H1 (cell line): ENCODE measurements around the gene DIAPH2. TPM values are rescaled to one million over a fixed set of nuclear protein-coding genes. Genes with fewer than 3 reads are reported as not detected.

Experiments used
- POU5F1 ChIP-seq: IDR thresholded peaks from 2 replicates; pipeline ENCODE4 v1.6.1; 2011; ENCODE audit warnings: low read depth, mild to moderate bottlenecking, low read length, moderate library complexity
- USF2 ChIP-seq: IDR thresholded peaks from 2 replicates; pipeline ENCODE4 v1.6.1; 2011; ENCODE audit warnings: low read length, improper control_type of control experiment
- polyA plus RNA-seq, 7 experiments: library from polyadenylated mRNA; depleted of rRNA in 3 of 7; stranded (reverse) in 5 of 7; unstranded in 2 of 7; fragments of >200 nt in 5 of 7; fragments of 200-250 nt in 2 of 7; gene quantifications; 1 replicate in 5 of 7; 2 replicates in 1 of 7; 4 replicates in 1 of 7; pipeline versions ENCODE4 v1.2.1 to v1.2.3, GENCODE V29; 2011 to 2013; ENCODE audit warnings: missing spikeins in 2 of 7, mixed read lengths in 2 of 7
- total RNA-seq: library from RNA; stranded (reverse); fragmentation: NEBNext Ultra II Directional; extraction: Animal tissue kit (Norgen Biotek cat#: 25700); gene quantifications from 2 replicates; pipeline ENCODE4 v1.2.1, GENCODE V29; 2021

Gene DIAPH2
- total and polyA plus RNA-seq, 2 of the 8 experiments (the other 6 are each of a cell fraction or from before 2014, with no cell fraction given) = 4.4 to 24.3 TPM

DNA sequence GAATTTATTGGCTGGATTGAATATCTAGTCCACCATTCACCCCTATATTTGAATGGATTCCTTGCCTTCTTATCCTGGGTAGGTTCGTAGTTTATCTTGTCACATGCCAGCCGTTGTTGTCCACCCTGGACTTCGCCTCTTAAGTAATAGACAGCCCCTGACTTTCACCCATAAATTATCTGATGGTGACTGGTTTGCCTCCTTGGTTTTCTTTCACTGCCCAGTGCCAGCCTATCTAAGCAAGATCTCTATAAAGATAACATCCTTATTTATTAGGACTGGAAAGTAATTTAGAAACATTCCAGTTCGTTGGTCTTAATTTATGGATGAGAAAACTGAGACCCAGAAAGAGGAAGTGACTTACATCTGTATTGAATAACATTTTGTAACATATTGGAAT, 609.4 kb downstream of the DIAPH2 start (continued):
- TF ChIP-seq POU5F1 (no peak), USF2 (no peak)
- TF ChIP-seq, all 59 proteins: peak for 0
